ENCODE measurements around the gene PUM1. TPM values are rescaled to one million over a fixed set of nuclear protein-coding genes. Genes with fewer than 3 reads are reported as not detected.
"Not testable (repeated sequence)": the region's sequence is repeated elsewhere in the genome, so short reads cannot be mapped to it uniquely, and the experiment has no call there.

PUM1 gene
- total RNA-seq, 1 experiment from 2014 or later, result 27.4 TPM

DNA sequence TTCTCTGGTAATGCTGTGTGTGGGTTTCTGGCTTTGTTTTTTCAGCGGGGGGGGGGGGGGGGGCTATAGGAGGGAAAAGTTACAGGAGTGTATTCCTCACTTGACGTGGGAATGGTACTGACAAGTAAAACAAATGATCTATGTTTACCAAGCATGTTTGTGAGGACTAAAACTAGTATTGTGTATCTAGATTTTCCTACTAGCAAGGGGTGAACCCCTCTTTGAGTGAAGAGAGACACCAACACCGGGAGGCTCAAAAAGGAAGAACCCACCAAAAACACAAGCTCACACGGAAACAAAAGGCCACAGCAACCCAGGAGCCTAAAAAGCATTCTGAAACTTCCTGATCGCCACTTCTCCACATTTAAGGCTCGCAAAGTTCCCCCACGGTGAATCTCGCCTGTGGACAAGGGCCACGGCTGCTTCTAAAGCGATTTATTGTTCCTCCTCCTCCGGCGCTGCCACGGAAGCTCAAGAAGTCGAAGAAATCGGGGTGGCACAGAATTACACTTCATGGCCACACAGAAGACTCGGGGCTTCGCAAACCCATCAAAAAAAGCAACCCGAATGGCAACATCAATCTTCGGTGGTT lies 703 bp downstream of the PUM1 start:
- in situ Hi-C loops (cut with HindIII; ENCODE audit: low pct_unique_long_range_greater_than_20kb, low sequenced_read_pairs), result loop anchor here (10.0 kb wide), 1 partner anchor 90 kb away; no protein-coding TSS in a partner anchor
- peak; percentile 22 for DNase-seq (ENCODE audit: low read depth)

DNA sequence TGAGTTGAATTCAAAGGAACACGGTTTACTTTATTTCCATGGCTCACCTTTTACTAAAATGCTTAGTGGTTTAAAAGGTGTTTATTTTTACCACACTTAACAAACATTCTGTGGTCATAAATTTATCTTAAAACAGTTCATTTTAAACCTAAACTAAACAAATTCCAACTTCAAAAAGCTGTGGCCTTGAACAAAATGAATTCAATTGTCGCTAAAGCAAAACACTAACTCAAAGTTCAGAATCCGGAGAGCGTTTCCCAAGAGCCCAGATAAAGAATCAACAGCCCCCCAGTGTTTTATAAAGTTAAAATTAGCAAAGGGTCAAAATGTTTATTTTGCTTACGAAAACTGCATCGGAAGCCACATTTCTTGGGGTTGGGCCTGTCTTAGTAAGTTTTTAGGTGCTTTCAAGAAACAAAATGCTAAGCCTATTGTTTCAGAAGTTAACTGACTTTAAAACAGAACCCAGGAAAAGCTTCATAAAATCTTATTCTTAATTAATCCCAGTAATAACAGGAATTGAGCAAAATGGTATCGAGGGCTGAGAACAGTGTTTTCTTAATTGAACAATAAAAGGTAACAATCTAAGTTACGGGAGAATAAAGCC lies 1.3 kb downstream of the PUM1 start:
- in situ Hi-C loops (cut with HindIII; ENCODE audit: low pct_unique_long_range_greater_than_20kb, low sequenced_read_pairs), result loop anchor here (10.0 kb wide), 1 partner anchor 91 kb away; no protein-coding TSS in a partner anchor
- no peak for DNase-seq (ENCODE audit: low read depth)

DNA sequence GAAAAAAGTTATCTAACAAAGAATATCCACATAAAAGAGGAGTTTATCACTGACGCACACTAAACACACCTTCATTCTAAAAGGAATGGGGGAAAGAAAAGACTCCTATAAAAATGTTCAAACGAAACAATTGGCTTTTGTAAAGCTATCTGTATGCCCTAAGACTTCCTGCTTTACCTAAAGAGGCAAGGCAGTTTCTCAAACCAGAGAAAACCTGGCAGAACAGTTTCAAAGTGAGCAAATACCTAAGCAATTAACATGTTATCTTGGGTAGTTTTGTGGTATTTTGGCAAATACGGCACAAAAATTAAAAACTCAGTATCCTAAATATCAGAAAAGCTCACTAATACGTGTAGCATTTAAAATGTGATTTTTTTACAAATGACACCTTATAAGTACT lies 1.9 kb downstream of the PUM1 start:
- in situ Hi-C loops (cut with HindIII; ENCODE audit: low pct_unique_long_range_greater_than_20kb, low sequenced_read_pairs), result loop anchor here (10.0 kb wide), 1 partner anchor 91 kb away; no protein-coding TSS in a partner anchor
- no peak for DNase-seq (ENCODE audit: low read depth)

DNA sequence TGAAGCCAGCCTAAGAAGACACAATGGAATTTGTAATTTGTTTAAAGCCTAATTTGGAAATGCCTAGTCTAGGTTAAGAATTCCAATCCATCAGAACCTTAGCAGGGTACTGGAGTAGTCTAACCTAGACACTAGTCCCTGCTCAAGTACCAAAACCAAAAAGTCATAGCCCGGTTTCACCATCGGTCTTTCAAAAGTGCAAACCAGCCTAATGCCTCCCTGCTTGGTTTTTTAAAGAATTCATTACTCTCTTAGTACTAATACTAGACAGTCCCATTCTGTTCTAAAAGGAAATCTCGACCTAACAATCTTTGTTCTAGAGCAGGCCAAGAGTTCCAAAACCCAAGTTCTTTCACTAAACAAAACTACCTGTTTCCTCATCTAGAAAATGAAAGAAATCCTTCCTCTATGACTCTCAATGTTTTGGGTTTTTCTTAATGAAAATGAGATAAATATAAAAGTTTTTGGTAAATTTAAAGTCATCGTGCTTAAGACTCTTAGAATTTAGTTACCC lies 2.6 kb downstream of the PUM1 start:
- DNase-seq (ENCODE audit: low read depth), result no peak
- in situ Hi-C loops (cut with HindIII; ENCODE audit: low pct_unique_long_range_greater_than_20kb, low sequenced_read_pairs), result loop anchor here (10.0 kb wide), 1 partner anchor 92 kb away; no protein-coding TSS in a partner anchor

DNA sequence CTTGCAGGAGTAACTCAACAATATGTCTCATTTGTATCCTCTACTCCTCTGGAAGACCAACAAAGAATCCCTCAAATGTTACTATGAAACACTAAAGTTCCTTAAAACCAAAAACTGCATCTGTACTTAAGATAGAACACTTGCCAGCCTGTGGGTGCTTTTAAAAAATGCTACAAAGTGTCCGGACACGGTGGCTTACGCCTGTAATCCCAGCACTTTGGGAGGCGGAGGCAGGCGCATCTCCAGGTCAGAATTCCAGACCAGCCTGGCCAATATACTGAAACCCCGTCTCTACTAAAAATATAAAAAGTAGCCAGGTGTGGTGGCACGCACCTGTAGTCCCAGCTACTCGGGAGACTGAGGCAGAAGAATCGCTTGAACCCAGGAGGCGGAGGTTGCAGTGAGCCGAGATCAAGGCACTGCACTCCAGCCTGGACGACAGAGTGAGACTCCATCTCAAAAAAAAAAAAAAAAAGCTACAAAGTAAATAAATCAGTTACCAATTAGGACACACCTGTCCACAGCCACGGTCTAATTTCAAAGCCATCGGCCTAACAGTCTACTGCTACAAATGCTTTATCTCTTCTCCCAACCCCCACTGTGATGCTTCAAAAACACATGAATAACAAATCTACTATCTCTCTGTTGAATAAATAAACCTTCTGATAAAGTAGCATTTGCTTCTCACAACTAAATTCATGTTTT lies 3.2 kb downstream of the PUM1 start:
- in situ Hi-C loops (cut with HindIII; ENCODE audit: low pct_unique_long_range_greater_than_20kb, low sequenced_read_pairs), result loop anchor here (10.0 kb wide), 1 partner anchor 92 kb away; no protein-coding TSS in a partner anchor
- DNase-seq (ENCODE audit: low read depth), result peak; percentile 48

DNA sequence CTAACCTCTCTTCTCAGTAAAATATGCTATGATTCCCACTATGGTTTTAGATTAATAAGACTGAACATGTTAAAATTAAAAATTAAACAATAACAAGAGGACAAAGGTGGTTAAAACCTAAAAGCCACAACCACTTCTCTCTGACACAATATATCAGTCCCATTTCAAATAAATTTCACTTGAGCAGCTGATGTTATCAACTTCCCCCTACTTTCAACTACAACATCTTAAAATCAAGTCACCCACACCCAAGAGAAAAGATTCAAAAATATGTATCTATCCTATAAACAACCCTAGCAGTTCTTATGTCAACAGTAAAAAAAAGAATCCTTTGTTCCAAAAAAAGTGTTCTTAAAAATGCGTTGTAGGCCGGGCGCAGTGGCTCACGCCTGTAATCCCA lies 7.5 kb downstream of the PUM1 start:
- in situ Hi-C loops (cut with HindIII; ENCODE audit: low pct_unique_long_range_greater_than_20kb, low sequenced_read_pairs), result no loop called here
- DNase-seq (ENCODE audit: low read depth), result no peak

DNA sequence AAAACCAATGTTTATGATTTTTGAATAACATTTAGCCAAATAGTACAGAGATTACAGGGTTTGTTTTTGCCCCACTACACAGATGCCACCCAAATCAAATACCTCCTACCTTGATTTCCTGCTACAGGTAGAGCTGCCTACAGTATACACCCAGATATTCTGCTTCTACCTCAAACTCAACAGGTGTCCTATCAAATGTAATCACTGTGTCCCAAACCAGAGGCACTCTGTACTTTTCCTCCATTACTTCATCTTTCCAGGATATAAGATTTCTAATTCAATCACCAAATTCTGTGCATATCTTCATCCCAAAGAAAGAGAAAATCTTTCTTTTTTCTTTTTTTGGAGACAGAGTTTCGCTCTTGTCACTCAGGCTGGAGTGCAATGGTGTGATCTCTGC lies 9.6 kb downstream of the PUM1 start:
- in situ Hi-C loops (cut with HindIII; ENCODE audit: low pct_unique_long_range_greater_than_20kb, low sequenced_read_pairs), result no loop called here
- no peak for DNase-seq (ENCODE audit: low read depth)

DNA sequence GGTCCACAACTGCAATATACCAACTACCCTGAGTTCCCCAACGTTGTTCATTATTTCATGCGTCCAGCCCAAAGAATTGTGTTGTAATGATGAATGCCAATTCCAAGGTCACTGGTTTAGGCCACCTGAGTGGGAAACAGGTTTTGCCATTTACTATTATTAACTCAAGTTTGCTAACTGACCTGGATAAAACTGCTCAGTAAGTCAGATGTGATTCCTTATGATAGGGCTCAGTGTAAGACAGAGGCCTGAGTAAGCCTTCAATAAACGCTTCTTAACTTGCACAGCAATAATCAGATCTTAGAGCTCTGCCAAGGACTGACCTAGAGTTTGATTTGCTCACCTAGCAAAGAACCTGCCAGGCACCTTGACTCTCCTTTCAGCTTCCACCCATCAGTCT lies 10.0 kb downstream of the PUM1 start:
- no peak for DNase-seq (ENCODE audit: low read depth)

DNA sequence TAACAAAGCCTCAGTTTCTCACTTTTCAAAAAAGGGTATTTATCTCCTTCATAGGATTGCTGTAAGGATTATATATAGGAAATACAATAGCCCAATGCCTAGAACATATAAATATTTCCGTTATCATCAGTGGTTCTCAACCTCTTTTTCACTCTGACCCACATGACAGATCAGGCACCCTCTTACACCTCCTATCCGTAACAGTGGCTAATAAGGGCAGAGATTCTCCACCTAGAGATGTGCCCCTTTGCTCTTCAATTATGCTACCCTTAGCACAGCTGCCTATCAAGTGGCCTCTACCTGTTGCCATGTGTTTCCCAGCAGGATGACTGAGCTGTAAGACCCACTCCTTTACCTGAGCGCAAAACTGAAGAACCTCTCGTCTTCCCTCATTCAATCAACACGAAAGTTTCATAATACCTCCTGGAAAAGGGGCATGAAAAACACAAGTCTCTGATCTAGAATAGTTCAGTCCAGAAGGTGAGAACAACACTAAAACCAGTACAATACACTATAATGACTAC lies 10.5 kb downstream of the PUM1 start:
- no peak for DNase-seq (ENCODE audit: low read depth)
- in situ Hi-C loops (cut with HindIII; ENCODE audit: low pct_unique_long_range_greater_than_20kb, low sequenced_read_pairs), result no loop called here

More for the DNA sequence above, 10.0 kb downstream of the PUM1 start:
- in situ Hi-C loops (cut with HindIII; ENCODE audit: low pct_unique_long_range_greater_than_20kb, low sequenced_read_pairs), result no loop called here

DNA sequence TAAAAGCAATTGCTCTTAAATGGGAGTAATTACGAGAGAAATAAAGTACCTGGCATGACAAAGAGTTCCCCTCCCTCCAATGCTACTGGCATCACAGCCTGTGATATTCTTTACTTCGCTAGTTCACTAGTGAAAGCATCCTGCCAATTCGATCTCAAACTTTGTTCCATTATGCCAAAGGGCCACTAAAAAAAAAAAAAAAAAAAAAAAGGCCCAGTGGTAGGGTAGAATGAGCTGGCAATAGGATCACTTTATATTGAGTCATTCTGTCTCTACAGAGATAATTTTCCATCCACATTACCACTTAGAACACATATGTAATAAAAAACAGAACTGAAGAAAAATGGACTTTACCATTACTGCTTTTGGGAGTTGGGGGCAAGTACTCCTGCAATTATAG lies 11.2 kb downstream of the PUM1 start:
- in situ Hi-C loops (cut with HindIII; ENCODE audit: low pct_unique_long_range_greater_than_20kb, low sequenced_read_pairs), result no loop called here

DNA sequence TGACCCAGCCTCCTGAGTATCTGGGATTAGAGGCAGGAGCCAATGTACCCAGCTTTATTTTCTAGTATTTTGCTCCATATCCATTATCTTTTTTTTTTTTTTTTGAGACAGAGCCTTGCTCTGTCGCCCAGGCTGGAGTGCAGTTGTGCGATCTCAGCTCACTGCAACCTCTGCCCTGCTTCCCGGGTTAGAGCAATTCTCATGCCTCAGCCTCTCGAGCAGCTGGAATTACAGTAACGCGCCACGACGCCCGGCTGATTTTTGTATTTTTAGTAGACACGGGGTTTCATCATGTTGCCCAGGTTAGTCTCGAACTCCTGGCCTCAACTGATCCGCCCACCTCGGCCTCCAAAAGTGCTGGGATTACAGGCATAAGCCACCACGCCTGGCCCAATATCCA lies 12.9 kb downstream of the PUM1 start:
- DNase-seq (ENCODE audit: low read depth); in situ Hi-C loops (cut with HindIII; ENCODE audit: low pct_unique_long_range_greater_than_20kb, low sequenced_read_pairs): not testable (repeated sequence)

More for the DNA sequence above, 11.2 kb downstream of the PUM1 start:
- no peak for DNase-seq (ENCODE audit: low read depth)

DNA sequence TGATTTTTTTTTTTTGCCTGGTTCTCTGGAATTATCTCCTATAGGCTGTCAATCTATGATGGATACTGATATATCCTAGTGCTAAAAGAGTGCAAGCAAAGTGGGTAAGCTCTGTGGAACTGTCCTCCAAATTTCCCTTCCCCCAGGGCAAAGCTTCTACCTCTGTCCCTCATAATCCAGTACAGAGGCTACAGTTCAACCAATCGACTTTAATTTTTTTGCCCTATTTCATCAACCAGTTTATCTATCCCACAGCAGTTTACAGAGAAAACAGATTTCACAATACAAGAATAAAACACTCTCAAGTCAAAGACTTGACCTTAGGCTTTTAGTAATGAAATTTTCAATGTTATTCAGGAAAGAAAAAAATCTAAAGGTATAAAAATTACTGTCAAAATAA lies 13.9 kb downstream of the PUM1 start:
- in situ Hi-C loops (cut with HindIII; ENCODE audit: low pct_unique_long_range_greater_than_20kb, low sequenced_read_pairs), result no loop called here
- DNase-seq (ENCODE audit: low read depth), result no peak

DNA sequence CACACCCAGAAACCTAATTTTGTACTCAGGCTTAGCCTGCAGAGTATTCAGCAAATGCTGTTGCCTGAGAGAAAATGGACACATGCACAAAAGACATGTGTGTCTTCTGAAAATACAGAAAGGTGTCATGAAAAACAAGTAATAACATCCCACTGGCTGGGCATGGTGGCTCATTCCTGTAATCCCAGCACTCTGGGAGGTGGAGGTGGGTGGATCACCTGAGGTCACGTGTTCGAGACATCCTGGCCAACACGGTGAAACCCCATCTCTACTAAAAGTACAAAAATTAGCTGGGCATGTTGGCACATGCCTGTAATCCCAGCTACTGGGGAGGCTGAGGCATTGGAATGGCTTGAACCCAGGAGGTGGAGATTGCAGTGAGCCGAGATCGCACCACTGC lies 18.0 kb downstream of the PUM1 start:
- DNase-seq (ENCODE audit: low read depth); in situ Hi-C loops (cut with HindIII; ENCODE audit: low pct_unique_long_range_greater_than_20kb, low sequenced_read_pairs): not testable (repeated sequence)

DNA sequence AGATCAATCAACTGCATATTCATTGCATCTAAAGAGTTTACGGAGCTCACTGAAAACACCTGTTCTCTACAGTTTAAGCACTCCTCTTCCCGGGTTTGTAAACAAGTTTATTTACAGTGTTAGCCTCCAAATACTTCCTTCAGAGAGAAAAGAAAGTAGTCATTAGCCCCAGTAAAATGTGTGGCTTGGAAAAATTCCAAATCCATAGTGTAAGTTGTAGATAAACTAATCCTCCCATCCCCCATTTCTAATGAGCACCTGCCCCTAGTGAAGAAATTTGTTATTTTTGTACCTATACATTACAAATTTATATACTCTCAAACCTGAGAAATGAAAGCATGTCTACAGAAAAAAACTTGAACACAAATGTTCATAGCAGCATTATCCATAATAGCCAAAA lies 21.9 kb downstream of the PUM1 start:
- no peak for DNase-seq (ENCODE audit: low read depth)
- in situ Hi-C loops (cut with HindIII; ENCODE audit: low pct_unique_long_range_greater_than_20kb, low sequenced_read_pairs), result no loop called here

DNA sequence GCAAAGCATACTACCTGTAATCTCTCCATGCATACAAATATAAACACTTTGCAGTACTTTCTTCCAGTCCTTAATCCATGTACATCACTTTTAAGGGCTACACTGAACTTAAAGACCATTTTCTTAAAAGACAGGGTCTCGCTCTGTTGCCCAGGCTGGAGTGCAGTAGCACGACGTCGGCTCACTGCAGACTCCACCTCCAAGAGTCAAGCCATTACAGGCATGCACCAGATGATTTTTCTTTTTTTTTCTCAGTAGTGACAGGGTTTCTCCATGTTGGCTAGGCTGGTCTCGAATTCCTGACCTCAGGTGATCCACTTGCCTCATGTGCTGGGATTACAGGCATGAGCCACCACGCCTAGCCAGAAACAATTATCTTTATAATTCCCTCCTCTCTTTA lies 22.9 kb downstream of the PUM1 start:
- no peak for DNase-seq (ENCODE audit: low read depth)
- in situ Hi-C loops (cut with HindIII; ENCODE audit: low pct_unique_long_range_greater_than_20kb, low sequenced_read_pairs), result no loop called here

DNA sequence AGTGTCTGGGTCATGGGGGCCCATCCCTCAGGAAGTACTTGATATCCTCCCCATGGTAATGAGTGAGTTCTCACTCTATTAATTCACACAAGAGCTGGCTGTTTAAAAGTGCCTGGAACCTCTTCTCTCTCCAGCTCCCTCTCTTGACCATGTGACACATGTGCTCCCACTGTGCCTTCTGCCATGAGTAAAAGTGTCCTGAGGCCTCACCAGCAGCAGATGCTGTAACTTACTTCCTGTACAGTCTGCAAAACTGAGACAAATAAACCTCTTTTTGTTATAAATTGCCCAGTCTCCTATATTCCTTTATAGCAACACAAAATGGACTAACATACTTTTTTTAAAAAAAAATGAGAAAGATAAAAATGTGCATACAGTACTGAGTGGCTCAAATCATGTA lies 24.0 kb downstream of the PUM1 start:
- in situ Hi-C loops (cut with HindIII; ENCODE audit: low pct_unique_long_range_greater_than_20kb, low sequenced_read_pairs), result no loop called here
- DNase-seq (ENCODE audit: low read depth), result no peak

DNA sequence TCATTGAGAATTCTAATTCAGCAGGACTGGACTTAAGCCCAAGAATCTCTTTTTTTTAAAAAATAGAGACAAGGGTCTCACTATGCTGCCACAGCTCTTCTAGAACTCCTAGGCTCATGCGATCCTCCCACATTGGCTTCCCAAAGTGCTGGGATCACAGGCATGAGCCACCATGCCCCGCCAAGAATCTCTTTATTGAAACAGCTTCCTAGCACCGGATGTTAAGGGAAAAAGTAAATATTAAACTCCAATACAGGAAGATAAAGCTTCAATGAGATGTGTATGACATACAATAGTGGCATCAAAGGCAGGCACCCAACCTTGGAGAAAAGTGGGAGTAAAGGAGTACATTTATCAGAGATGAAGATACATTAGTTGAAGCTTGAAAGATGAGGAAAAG lies 25.5 kb downstream of the PUM1 start:
- in situ Hi-C loops (cut with HindIII; ENCODE audit: low pct_unique_long_range_greater_than_20kb, low sequenced_read_pairs), result no loop called here
- DNase-seq (ENCODE audit: low read depth), result no peak

DNA sequence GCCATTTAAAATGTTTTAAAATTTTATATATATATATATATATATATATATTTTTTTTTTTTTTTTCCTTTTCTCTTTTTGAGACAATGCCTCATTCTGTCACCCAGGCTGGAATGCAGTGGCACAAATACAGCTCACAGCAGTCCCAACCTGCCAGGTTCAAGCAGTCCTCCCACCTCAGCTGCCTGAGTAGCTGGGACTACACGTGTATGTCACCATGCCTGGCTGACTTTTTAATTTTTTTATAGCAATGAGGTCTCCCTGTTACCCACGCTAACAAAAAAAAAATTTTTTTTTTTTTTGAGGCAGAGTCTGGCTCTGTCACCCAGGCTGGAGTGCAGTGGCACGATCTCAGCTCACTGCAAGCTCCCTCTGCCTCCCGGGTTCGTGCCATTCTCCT lies 26.6 kb downstream of the PUM1 start:
- in situ Hi-C loops (cut with HindIII; ENCODE audit: low pct_unique_long_range_greater_than_20kb, low sequenced_read_pairs), result not testable (repeated sequence)

DNA sequence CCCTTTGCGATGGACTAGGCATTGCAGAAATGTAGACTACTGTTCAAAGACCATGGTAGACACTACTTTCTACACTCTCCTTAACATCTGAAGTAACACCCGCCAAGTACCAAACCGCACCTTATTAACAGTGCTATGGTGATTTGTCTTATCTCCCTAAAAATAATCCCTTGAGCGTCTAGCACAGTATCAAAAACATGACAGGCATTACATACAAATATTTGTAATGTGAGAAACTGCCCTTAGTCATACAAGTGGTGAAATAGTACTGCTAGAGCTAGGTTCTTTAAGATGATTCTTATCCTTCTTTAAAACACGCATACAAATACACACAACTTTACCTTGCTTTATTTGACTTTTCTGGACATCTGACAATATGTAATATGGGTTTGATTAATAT lies 27.2 kb downstream of the PUM1 start:
- DNase-seq (ENCODE audit: low read depth), result no peak
- in situ Hi-C loops (cut with HindIII; ENCODE audit: low pct_unique_long_range_greater_than_20kb, low sequenced_read_pairs), result no loop called here

More for the DNA sequence above, 26.6 kb downstream of the PUM1 start:
- DNase-seq (ENCODE audit: low read depth), result not testable (repeated sequence)
